H9 (cell line): ENCODE data around the gene STK24. TPM values are rescaled to one million over a fixed set of nuclear protein-coding genes. Genes with fewer than 3 reads are reported as not detected.

Source experiments
- DNase-seq: peaks from one replicate; pipeline ENCODE4 v3.0.0-alpha.2; 2017
- H2AFZ ChIP-seq: one replicate; pipeline ENCODE4 v1.6.1; 2013; ENCODE audit warnings: mild to moderate bottlenecking, low read length, control low read depth, moderate library complexity
- H2AK5ac ChIP-seq: 2 replicates; pipeline ENCODE4 v1.6.1; 2013; ENCODE audit warnings: low read length, control low read depth, mixed read lengths; ENCODE audit not compliant: insufficient read length
- H2BK120ac ChIP-seq: one replicate; pipeline ENCODE4 v1.6.1; 2013; ENCODE audit warnings: low read depth, mild to moderate bottlenecking, low read length, control low read depth, inconsistent platforms; ENCODE audit not compliant: poor library complexity, severe bottlenecking
- H2BK12ac ChIP-seq: 2 replicates; pipeline ENCODE4 v1.6.1; 2013; ENCODE audit warnings: low read length, control low read depth, mixed read lengths, low read depth; ENCODE audit not compliant: insufficient read length
- H2BK15ac ChIP-seq: 2 replicates; pipeline ENCODE4 v1.6.1; 2013; ENCODE audit warnings: low read depth, low read length, control low read depth
- H2BK20ac ChIP-seq: one replicate; pipeline ENCODE4 v1.6.1; 2013; ENCODE audit warnings: low read depth, mild to moderate bottlenecking, low read length, control low read depth, inconsistent platforms; ENCODE audit not compliant: poor library complexity, severe bottlenecking
- H2BK5ac ChIP-seq: 2 replicates; pipeline ENCODE4 v1.6.1; 2013; ENCODE audit warnings: low read length, control low read depth, mixed read lengths; ENCODE audit not compliant: insufficient read length
- H3K14ac ChIP-seq: 2 replicates; pipeline ENCODE4 v1.6.1; 2013; ENCODE audit warnings: low read length, control low read depth; ENCODE audit not compliant: insufficient read depth
- H3K18ac ChIP-seq: 2 replicates; pipeline ENCODE4 v1.6.1; 2013; ENCODE audit warnings: low read depth, mild to moderate bottlenecking, mixed read lengths, low read length, control low read depth; ENCODE audit not compliant: insufficient read length
- H3K23ac ChIP-seq: 2 replicates; pipeline ENCODE4 v1.6.1; 2013; ENCODE audit warnings: low read length, control low read depth, mixed read lengths, low read depth; ENCODE audit not compliant: insufficient read length
- H3K23me2 ChIP-seq: 2 replicates; pipeline ENCODE4 v1.6.1; 2013; ENCODE audit warnings: low read depth, mild to moderate bottlenecking, mixed read lengths, low read length, control low read depth; ENCODE audit not compliant: insufficient read length, poor library complexity, severe bottlenecking
- H3K27ac ChIP-seq: 2 replicates; pipeline ENCODE4 v1.5.1; 2013; ENCODE audit warnings: low read length, control low read depth, mixed read lengths, low read depth; ENCODE audit not compliant: insufficient read length
- H3K27me3 ChIP-seq: 2 replicates; pipeline ENCODE4 v1.6.1; 2013; ENCODE audit warnings: low read length, control low read depth, inconsistent platforms; ENCODE audit not compliant: insufficient read depth
- H3K4ac ChIP-seq: 2 replicates; pipeline ENCODE4 v1.6.1; 2013; ENCODE audit warnings: low read depth, mild to moderate bottlenecking, control low read depth, inconsistent platforms, low read length, moderate library complexity
- H3K4me1 ChIP-seq: 2 replicates; pipeline ENCODE4 v1.6.1; 2013; ENCODE audit warnings: low read length, control low read depth, inconsistent platforms; ENCODE audit not compliant: insufficient read depth
- H3K4me2 ChIP-seq: 2 replicates; pipeline ENCODE4 v1.6.1; 2013; ENCODE audit warnings: low read length, control low read depth, mixed read lengths; ENCODE audit not compliant: insufficient read length, insufficient read depth
- H3K56ac ChIP-seq: 2 replicates; pipeline ENCODE4 v1.6.1; 2013; ENCODE audit warnings: low read depth, mild to moderate bottlenecking, mixed read lengths, low read length, control low read depth; ENCODE audit not compliant: insufficient read length
- H3K79me1 ChIP-seq: 2 replicates; pipeline ENCODE4 v1.6.1; 2013; ENCODE audit warnings: low read depth, mild to moderate bottlenecking, moderate library complexity, low read length, control low read depth, inconsistent platforms; ENCODE audit not compliant: insufficient read depth, poor library complexity, severe bottlenecking
- H3K79me2 ChIP-seq: 2 replicates; pipeline ENCODE4 v1.6.1; 2013; ENCODE audit warnings: low read length, control low read depth, inconsistent platforms; ENCODE audit not compliant: insufficient read depth
- H3K9ac ChIP-seq: 2 replicates; pipeline ENCODE4 v1.6.1; 2013; ENCODE audit warnings: low read length, control low read depth, mixed read lengths; ENCODE audit not compliant: insufficient read length; ENCODE audit errors: extremely low read depth
- H3K9me3 ChIP-seq: one replicate; pipeline ENCODE4 v1.6.1; 2013; ENCODE audit warnings: low read depth, low read length, inconsistent platforms; ENCODE audit not compliant: control insufficient read depth
- H3T11ph ChIP-seq: one replicate; pipeline ENCODE4 v1.6.1; 2013; ENCODE audit warnings: mild to moderate bottlenecking, low read length, control low read depth, inconsistent platforms
- H4K20me1 ChIP-seq: one replicate; pipeline ENCODE4 v1.6.1; 2013; ENCODE audit not compliant: control insufficient read depth, insufficient read length, insufficient read depth
- H4K5ac ChIP-seq: 2 replicates; pipeline ENCODE4 v1.6.1; 2013; ENCODE audit warnings: low read depth, mild to moderate bottlenecking, mixed read lengths, low read length, control low read depth; ENCODE audit not compliant: insufficient read length
- H4K8ac ChIP-seq: replicated peaks from 2 replicates; pipeline ENCODE4 v1.6.1; 2013; ENCODE audit warnings: low read length, control low read depth, mixed read lengths, low read depth; ENCODE audit not compliant: insufficient read length
- H4K91ac ChIP-seq: 2 replicates; pipeline ENCODE4 v1.6.1; 2013; ENCODE audit warnings: low read depth, mild to moderate bottlenecking, moderate library complexity, mixed read lengths, low read length, control low read depth; ENCODE audit not compliant: insufficient read length
- H3K27ac Mint-ChIP-seq, 3 experiments: 2 replicates in 2 of 3; 3 replicates in 1 of 3; pipeline ENCODE4 v1.8.0; 2020 to 2021; ENCODE audit warnings: mixed read lengths in 3 of 3, mild to moderate bottlenecking in 1 of 3, moderate library complexity in 1 of 3
- H3K27me3 Mint-ChIP-seq: 2 replicates; pipeline ENCODE4 v1.8.0; 2021; ENCODE audit warnings: low read depth, mild to moderate bottlenecking, moderate library complexity, mixed read lengths
- H3K36me3 Mint-ChIP-seq, 3 experiments: 2 replicates in 2 of 3; 3 replicates in 1 of 3; pipeline ENCODE4 v1.8.0; 2020 to 2021; ENCODE audit warnings: low read depth in 3 of 3, mixed read lengths in 3 of 3; ENCODE audit not compliant: insufficient read depth in 1 of 3
- H3K4me1 Mint-ChIP-seq, 2 experiments: 2 replicates each; pipeline ENCODE4 v1.8.0; 2020; ENCODE audit warnings: mixed read lengths in 2 of 2
- H3K4me3 Mint-ChIP-seq, 2 experiments: 2 replicates in 1 of 2; 3 replicates in 1 of 2; pipeline ENCODE4 v1.8.0; 2020 to 2021; ENCODE audit warnings: mild to moderate bottlenecking in 2 of 2, mixed read lengths in 2 of 2, moderate library complexity in 1 of 2
- H3K9me3 Mint-ChIP-seq, 2 experiments: 2 replicates in 1 of 2; 3 replicates in 1 of 2; pipeline ENCODE4 v1.8.0; 2020; ENCODE audit warnings: mild to moderate bottlenecking in 2 of 2, mixed read lengths in 2 of 2, moderate library complexity in 1 of 2
- CTCF ChIP-seq: fragments of 200-600 bp; sonication (generic); conservative IDR thresholded peaks from 3 replicates; pipeline ENCODE4 v1.8.0; 2021; ENCODE audit warnings: antibody characterized with exemption, mild to moderate bottlenecking
- WGBS: extraction: QIAGEN DNeasy Blood & Tissue Kit; methylation state at CpG from one replicate; pipeline ENCODE4 v1.1.7; 2013; ENCODE audit warnings: missing lambda C conversion rate, low lambda C conversion rate, mixed read lengths; ENCODE audit not compliant: insufficient read length; ENCODE audit errors: extremely low coverage; 5-methylcytosine and 5-hydroxymethylcytosine counted together
- total RNA-seq: library from RNA; stranded (reverse); gene quantifications from 2 replicates; pipeline ENCODE4 v1.2.1, GENCODE V29; 2021

STK24 gene
- total RNA-seq, 1 experiment from 2014 or later: 134 TPM

- H3K27ac Mint-ChIP-seq: 0 out of 7 replicates have a peak overlapping the region, but pooled peaks of 1 of the 3 experiments have one; percentile 44
- no CpG with 5 or more reads among the region's 16 CpGs for WGBS
- no peak overlapping the region for H3K9ac ChIP-seq
- H4K20me1 ChIP-seq: no peaks in the 10 kb centered on the region
- no peak for TF ChIP-seq CTCF
- H2BK20ac ChIP-seq: no peak overlapping the region
- no peak overlapping the region for H3T11ph ChIP-seq
- H3K27ac ChIP-seq: no peak overlapping the region
- no peak overlapping the region for H2BK12ac ChIP-seq
- H2AFZ ChIP-seq: no peak overlapping the region
- no peak overlapping the region for H3K18ac ChIP-seq
- no peaks in the 10 kb centered on the region for H3K79me1 ChIP-seq
- no peak overlapping the region for H3K56ac ChIP-seq
- H2BK5ac ChIP-seq: no peak overlapping the region
- no peaks in the 10 kb centered on the region; the same call in 1 of the 2 replicates for H3K27me3 Mint-ChIP-seq
- H4K91ac ChIP-seq: no peak overlapping the region
- peaks cover 9 to 40% (median 17%) of the 10 kb centered on the region in 3 experiments for H3K36me3 Mint-ChIP-seq
- no peaks in the 10 kb centered on the region for H3K23me2 ChIP-seq
- no peak overlapping the region for H3K4me2 ChIP-seq
- H3K4ac ChIP-seq: no peak overlapping the region
- H3K9me3 Mint-ChIP-seq: no peaks in the 10 kb centered on the region
- peaks cover 4% of the 10 kb centered on the region; the same call in 1 of the 2 replicates for H3K4me1 ChIP-seq
- no peak for DNase-seq
- H3K27me3 ChIP-seq: no peaks in the 10 kb centered on the region
- peaks cover 14 to 15% of the 10 kb centered on the region in 2 experiments for H3K4me1 Mint-ChIP-seq
- no peak overlapping the region for H4K5ac ChIP-seq
- H3K14ac ChIP-seq: no peak overlapping the region
- H3K4me3 Mint-ChIP-seq: no peak overlapping the region
- no peak overlapping the region for H4K8ac ChIP-seq
- no peak overlapping the region for H2BK120ac ChIP-seq
- no peaks in the 10 kb centered on the region for H3K79me2 ChIP-seq
- H3K23ac ChIP-seq: no peak overlapping the region
- no peak overlapping the region for H2BK15ac ChIP-seq
- no peak overlapping the region for H2AK5ac ChIP-seq
- H3K9me3 ChIP-seq: no peaks in the 10 kb centered on the region
These were observed 180.7 kb downstream of the STK24 start for GRCh38 chr13:98396071-98396710.

Other genes starting within 250 kb of the STK24 start
- gene SLC15A1, start 175.6 kb upstream of the STK24 start, total RNA-seq: 1.9 and 2.0 TPM in 2 replicates